Measurements from ENCODE around the gene IGDCC3. TPM values are rescaled to one million over a fixed set of nuclear protein-coding genes. Genes with fewer than 3 reads are reported as not detected.

IGDCC3 gene
- total RNA-seq, 1 donor from 2014 or later, result not detected

GRCh38 chr15:65337436-65338070 is 40.2 kb downstream of the IGDCC3 start:
- no peak for DNase-seq
- intact Hi-C loops (cut with DNase I), result no loop called here
- Histone ChIP-seq H3K4me1 (no peaks in the 10 kb centered on the region), H3K27ac (no peak overlapping the region), H3K9me3 (no peaks in the 10 kb centered on the region), H3K27me3 (ENCODE audit: low read depth) (no peaks in the 10 kb centered on the region), H3K36me3 (no peaks in the 10 kb centered on the region), H3K4me3 (no peak overlapping the region)
- TF ChIP-seq, protein P1, sequence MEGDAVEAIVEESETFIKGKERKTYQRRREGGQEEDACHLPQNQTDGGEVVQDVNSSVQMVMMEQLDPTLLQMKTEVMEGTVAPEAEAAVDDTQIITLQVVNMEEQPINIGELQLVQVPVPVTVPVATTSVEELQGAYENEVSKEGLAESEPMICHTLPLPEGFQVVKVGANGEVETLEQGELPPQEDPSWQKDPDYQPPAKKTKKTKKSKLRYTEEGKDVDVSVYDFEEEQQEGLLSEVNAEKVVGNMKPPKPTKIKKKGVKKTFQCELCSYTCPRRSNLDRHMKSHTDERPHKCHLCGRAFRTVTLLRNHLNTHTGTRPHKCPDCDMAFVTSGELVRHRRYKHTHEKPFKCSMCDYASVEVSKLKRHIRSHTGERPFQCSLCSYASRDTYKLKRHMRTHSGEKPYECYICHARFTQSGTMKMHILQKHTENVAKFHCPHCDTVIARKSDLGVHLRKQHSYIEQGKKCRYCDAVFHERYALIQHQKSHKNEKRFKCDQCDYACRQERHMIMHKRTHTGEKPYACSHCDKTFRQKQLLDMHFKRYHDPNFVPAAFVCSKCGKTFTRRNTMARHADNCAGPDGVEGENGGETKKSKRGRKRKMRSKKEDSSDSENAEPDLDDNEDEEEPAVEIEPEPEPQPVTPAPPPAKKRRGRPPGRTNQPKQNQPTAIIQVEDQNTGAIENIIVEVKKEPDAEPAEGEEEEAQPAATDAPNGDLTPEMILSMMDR (IDR thresholded peaks at IDR 0.05), result no peak
- no peak for ATAC-seq

DNA sequence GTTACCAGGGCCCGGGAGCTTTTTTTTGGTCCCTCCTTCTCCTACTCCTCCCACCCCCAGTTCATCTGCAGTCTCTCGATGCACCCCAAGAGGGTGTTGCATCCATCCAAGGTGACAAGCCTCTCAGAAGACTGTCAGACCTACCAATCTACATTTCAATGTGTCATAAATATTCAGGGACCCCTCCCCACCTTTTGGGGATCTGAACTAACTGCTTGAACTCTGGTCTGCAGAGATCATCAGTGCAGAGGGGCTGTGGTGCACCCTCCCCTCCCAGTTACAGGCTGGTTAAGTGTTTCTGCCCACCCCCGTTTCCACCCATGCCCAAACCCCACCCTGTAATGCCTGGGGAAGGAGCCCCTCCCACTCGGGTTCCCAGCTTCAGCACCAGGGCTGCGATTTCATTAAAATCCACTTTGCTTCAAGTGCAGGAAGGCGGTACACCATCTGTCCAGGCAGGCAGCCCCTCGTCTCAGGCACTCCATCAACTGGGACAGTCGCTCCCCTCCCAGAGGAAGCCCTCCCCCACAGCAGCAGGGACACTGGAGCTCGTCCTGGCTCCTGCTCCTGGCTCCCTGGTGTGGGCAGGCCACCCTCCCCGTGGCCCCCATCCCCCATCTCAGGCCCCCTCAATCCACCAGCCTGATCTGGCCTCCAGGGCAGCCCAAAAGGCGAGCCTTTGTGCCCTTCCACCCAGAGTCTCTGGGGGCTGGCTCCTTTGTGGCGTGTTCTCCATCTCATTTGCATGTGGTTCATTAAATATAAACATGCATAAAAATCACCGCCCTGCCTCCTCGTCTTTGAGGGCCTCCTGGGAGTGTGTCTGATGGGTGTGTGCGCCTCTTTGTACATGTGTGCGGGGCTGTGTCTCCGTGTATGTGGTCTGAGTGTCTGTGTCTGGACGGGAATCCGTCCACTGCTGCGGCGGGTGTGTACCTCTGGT is 41.0 kb downstream of the IGDCC3 start:
- Histone ChIP-seq H3K4me1 (no peaks in the 10 kb centered on the region), H3K27me3 (ENCODE audit: low read depth) (no peaks in the 10 kb centered on the region), H3K27ac (no peak overlapping the region), H3K9me3 (no peaks in the 10 kb centered on the region), H3K36me3 (no peaks in the 10 kb centered on the region), H3K4me3 (no peak overlapping the region)
- intact Hi-C loops (cut with DNase I), result no loop called here
- DNase-seq (no peak), ATAC-seq (no peak)
- TF ChIP-seq, protein P1 (IDR thresholded peaks at IDR 0.05), result no peak

GRCh38 chr15:65335278-65336055 is 42.3 kb downstream of the IGDCC3 start:
- Histone ChIP-seq H3K36me3 (no peaks in the 10 kb centered on the region), H3K4me1 (no peaks in the 10 kb centered on the region), H3K27ac (no peak overlapping the region), H3K27me3 (ENCODE audit: low read depth) (no peaks in the 10 kb centered on the region), H3K4me3 (no peak overlapping the region), H3K9me3 (no peaks in the 10 kb centered on the region)
- TF ChIP-seq, protein P1 (IDR thresholded peaks at IDR 0.05), result no peak
- no peak for ATAC-seq
- intact Hi-C loops (cut with DNase I), result no loop called here
- no peak for DNase-seq

GRCh38 chr15:65334586-65335231 is 43.1 kb downstream of the IGDCC3 start:
- intact Hi-C loops (cut with DNase I), result no loop called here
- Histone ChIP-seq H3K9me3 (no peaks in the 10 kb centered on the region), H3K36me3 (no peaks in the 10 kb centered on the region), H3K4me3 (no peak overlapping the region), H3K27ac (no peak overlapping the region), H3K27me3 (ENCODE audit: low read depth) (no peaks in the 10 kb centered on the region), H3K4me1 (no peaks in the 10 kb centered on the region)
- DNase-seq, result no peak
- TF ChIP-seq, protein P1 (IDR thresholded peaks at IDR 0.05), result no peak
- ATAC-seq, result no peak

- TF ChIP-seq, protein P1 (IDR thresholded peaks at IDR 0.05), result no peak
- H3K4me3 ChIP-seq, result no peak overlapping the region
- intact Hi-C loops (cut with DNase I), result no loop called here
- ATAC-seq, result no peak
- no peaks in the 10 kb centered on the region for H3K36me3 ChIP-seq
- no peaks in the 10 kb centered on the region for H3K27me3 ChIP-seq (ENCODE audit: low read depth)
- no peaks in the 10 kb centered on the region for H3K4me1 ChIP-seq
- DNase-seq, result no peak
- no peak overlapping the region for H3K27ac ChIP-seq
- no peaks in the 10 kb centered on the region for H3K9me3 ChIP-seq
Measured at GRCh38 chr15:65333856-65334255, 43.9 kb downstream of the IGDCC3 start.

Measured in lower lobe of right lung (tissue), 2 donors.